Measurements from ENCODE around the gene PTGIR. TPM values are rescaled to one million over a fixed set of nuclear protein-coding genes. Genes with fewer than 3 reads are reported as not detected.

PTGIR gene
- total RNA-seq, 2 donors from 2014 or later: 0.58 to 1.6 TPM

- ATAC-seq (no peak), DNase-seq (no peak)
- intact Hi-C loops (cut with DNase I, micrococcal nuclease): no loop called here
Observed at GRCh38 chr19:46579361-46579879, 45.5 kb downstream of the PTGIR start.

GRCh38 chr19:46578450-46578849 is 46.4 kb downstream of the PTGIR start:
- DNase-seq (no peak), ATAC-seq (no peak)
- intact Hi-C loops (cut with DNase I, micrococcal nuclease): no loop called here

- ATAC-seq: no peak
- DNase-seq: no peak
- intact Hi-C loops (cut with DNase I, micrococcal nuclease): no loop called here
Observed at GRCh38 chr19:46574533-46574932, 50.4 kb downstream of the PTGIR start.

- DNase-seq (no peak), ATAC-seq (no peak)
- intact Hi-C loops (cut with DNase I, micrococcal nuclease): no loop called here
Observed at GRCh38 chr19:46573679-46574498, 51.0 kb downstream of the PTGIR start.

GRCh38 chr19:46571495-46571894 is 53.4 kb downstream of the PTGIR start:
- DNase-seq (no peak), ATAC-seq (peak; percentile 47)
- intact Hi-C loops (cut with DNase I, micrococcal nuclease): no loop called here

Other genes starting within 250 kb of the PTGIR start
- 1 to 10 TPM in 1 of 2 donors, under 1 TPM in 1; 0.40 to 2.5 TPM for gene CCDC8, start 211.5 kb downstream of the PTGIR start, total RNA-seq
- gene PNMA8C, start 196.2 kb downstream of the PTGIR start, total RNA-seq: under 1 TPM in 1 of 2 donors, not detected in 1; 0.06 TPM
- 1 to 10 TPM in 1 of 2 donors, under 1 TPM in 1; 0.24 to 1.1 TPM for gene PNMA8A, start 153.5 kb downstream of the PTGIR start, total RNA-seq
- under 1 TPM; 0.21 to 0.61 TPM for gene PNMA8B, start 129.2 kb downstream of the PTGIR start, total RNA-seq
- gene CALM3, start 23.8 kb downstream of the PTGIR start, total RNA-seq: 100 to 1,000 TPM; 250 to 278 TPM
- not detected for gene GNG8, start 11.1 kb upstream of the PTGIR start, total RNA-seq
- gene DACT3, start 36.1 kb upstream of the PTGIR start, total RNA-seq: 1 to 10 TPM; 1.1 to 7.8 TPM
- gene PRKD2, start 92.0 kb upstream of the PTGIR start, total RNA-seq: 10 to 100 TPM; 62.5 to 64.4 TPM
- 10 to 100 TPM; 10.2 to 10.8 TPM for gene FKRP, start 121.0 kb upstream of the PTGIR start, total RNA-seq
- gene STRN4, start 121.4 kb upstream of the PTGIR start, total RNA-seq: 10 to 100 TPM; 69.2 to 74.9 TPM
- gene SLC1A5, start 163.5 kb upstream of the PTGIR start, total RNA-seq: 100 to 1,000 TPM in 1 of 2 donors, 10 to 100 TPM in 1; 88.5 to 145 TPM
- gene AP2S1, start 225.8 kb upstream of the PTGIR start, total RNA-seq: 100 to 1,000 TPM; 123 to 138 TPM
- gene ARHGAP35, start 235.9 kb upstream of the PTGIR start, total RNA-seq: 10 to 100 TPM; 65.8 to 73.1 TPM